ENCODE results near the gene AMIGO1. TPM values are rescaled to one million over a fixed set of nuclear protein-coding genes. Genes with fewer than 3 reads are reported as not detected.

AMIGO1 gene
- total RNA-seq, 1 donor from 2014 or later, result 3.0 TPM

DNA sequence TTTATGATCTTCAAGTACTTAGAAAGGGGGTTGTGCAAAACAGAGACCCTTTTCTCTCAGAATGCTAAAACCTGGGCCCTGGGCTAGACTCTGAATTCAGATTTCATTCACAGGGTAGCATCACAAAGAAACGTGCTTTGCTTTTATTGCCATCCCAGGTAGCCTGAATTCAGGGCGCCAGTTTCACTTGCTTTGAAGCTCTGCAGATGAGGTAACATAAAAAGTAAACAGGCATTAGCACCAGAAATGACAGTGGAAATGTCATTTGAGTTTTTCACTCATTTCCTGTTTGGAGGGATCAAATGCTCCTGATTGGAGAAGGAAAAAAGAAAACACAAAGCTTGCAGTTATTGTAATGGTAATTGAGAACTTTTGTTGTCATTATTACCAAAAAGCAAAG is 40.6 kb downstream of the AMIGO1 start:
- H3K27me3 ChIP-seq (ENCODE audit: control insufficient read depth, insufficient read depth, low read length), result peaks cover 48% of the 10 kb centered on the region
- no peaks in the 10 kb centered on the region for H3K36me3 ChIP-seq (ENCODE audit: control insufficient read depth, insufficient read depth, low read length)
- DNase-seq (ENCODE audit: low read depth), result no peak
- TF ChIP-seq CTCF (IDR thresholded peaks at IDR 0.05; ENCODE audit: insufficient read depth, low read length, poor library complexity, severe bottlenecking), result no peak
- no peak overlapping the region for H3K4me3 ChIP-seq (ENCODE audit: low read depth, low read length)

DNA sequence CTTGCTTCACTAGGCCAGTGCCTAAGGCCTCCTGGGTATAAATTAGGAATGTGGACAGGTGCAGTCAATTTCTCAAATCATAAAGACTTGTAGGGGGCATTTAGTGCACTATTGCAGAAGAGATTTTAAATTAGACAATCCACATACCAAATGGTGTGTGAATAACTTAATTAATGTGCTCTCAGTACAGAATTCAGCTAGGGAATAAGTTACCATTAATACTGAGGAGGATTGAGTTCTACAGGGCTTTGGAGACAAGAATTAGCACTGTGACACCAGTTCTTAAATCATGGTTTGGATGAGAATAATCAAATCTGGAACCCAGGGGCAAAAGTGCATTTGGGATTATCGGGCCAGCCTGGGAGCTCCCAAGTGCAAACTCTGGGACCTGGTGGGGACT is 41.5 kb downstream of the AMIGO1 start:
- DNase-seq (ENCODE audit: low read depth), result no peak
- TF ChIP-seq CTCF (IDR thresholded peaks at IDR 0.05; ENCODE audit: insufficient read depth, low read length, poor library complexity, severe bottlenecking), result no peak
- peaks cover 46% of the 10 kb centered on the region for H3K27me3 ChIP-seq (ENCODE audit: control insufficient read depth, insufficient read depth, low read length)
- no peak overlapping the region for H3K4me3 ChIP-seq (ENCODE audit: low read depth, low read length)
- H3K36me3 ChIP-seq (ENCODE audit: control insufficient read depth, insufficient read depth, low read length), result no peaks in the 10 kb centered on the region

DNA sequence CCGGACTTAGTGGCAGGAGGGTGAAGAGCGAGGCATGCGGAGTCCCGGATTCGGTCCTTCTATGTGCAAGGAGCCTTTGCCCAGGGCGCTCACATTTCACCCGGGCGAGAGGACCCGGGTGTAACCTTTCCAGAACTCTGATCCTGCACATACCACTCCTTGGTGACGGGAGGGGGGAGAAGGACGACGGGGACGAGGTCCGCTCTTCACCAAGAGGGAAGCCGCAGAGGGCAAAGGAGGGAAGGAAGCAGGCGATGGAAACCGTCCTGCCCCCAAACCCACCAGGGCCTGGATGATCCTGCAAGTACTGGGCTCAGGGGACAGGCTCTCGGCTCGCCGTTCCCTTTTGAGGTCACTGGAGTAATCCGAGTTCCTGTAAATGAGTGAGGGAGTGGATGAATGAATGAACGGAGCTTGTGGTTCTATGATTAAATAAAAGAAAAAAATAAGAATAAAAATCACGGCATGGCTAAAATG is 42.2 kb downstream of the AMIGO1 start:
- DNase-seq (ENCODE audit: low read depth), result no peak
- H3K4me3 ChIP-seq (ENCODE audit: low read depth, low read length), result no peak overlapping the region
- H3K36me3 ChIP-seq (ENCODE audit: control insufficient read depth, insufficient read depth, low read length), result no peaks in the 10 kb centered on the region
- TF ChIP-seq CTCF (IDR thresholded peaks at IDR 0.05; ENCODE audit: insufficient read depth, low read length, poor library complexity, severe bottlenecking), result no peak
- H3K27me3 ChIP-seq (ENCODE audit: control insufficient read depth, insufficient read depth, low read length), result peaks cover 46% of the 10 kb centered on the region

DNA sequence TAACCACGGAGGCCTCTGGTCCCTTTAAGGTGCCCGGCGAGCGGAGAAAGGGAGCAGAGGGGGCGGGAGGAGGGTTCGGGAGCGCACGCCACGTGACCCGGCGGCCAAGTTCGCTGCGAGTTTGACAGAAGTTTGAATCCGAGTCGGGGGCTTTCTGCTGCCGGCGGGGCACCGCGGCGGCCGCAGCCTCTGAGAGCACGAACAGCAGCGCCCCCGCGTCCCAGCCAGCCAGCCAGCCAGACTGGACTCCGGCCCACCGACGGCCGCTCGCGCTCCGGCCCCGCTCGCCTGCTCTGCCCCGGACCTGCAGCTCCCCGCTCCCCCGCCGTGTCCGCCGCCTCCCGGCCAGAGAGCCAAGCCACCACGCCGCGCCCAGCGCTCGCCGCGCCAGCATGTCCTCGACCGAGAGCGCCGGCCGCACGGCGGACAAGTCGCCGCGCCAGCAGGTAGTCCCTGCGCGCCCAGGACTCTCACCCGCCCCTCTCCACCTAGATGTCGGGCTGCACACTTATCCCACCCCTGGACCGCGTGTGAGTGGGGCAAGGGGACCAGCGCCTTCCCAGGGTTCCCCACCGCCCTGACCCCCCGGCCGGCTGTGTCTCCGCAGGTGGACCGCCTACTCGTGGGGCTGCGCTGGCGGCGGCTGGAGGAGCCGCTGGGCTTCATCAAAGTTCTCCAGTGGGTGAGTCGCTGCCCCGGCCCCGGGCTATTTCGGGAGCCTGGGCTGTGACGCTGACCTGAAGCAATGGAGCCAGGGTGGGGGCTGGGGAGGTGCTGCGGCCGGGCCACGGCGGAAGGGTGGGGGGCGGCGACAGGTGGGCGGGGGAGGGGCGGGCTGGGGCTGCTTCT is 42.9 kb downstream of the AMIGO1 start, which contains the start of gene SYPL2:
TSS of gene SYPL2 (plus strand) at position 95 of the 849 bp plus-strand sequence. CDS start at position 393, 298 bp downstream.
- no peak for DNase-seq (ENCODE audit: low read depth)
- Histone ChIP-seq H3K4me3 (ENCODE audit: low read depth, low read length) (peak within 1 kb of the TSS; percentile 47), H3K36me3 (ENCODE audit: control insufficient read depth, insufficient read depth, low read length) (no peaks in the 10 kb centered on the region), H3K27me3 (ENCODE audit: control insufficient read depth, insufficient read depth, low read length) (peaks cover 46% of the 10 kb centered on the region)
- no peak for TF ChIP-seq CTCF (IDR thresholded peaks at IDR 0.05; ENCODE audit: insufficient read depth, low read length, poor library complexity, severe bottlenecking)

- no peak for TF ChIP-seq CTCF (IDR thresholded peaks at IDR 0.05; ENCODE audit: insufficient read depth, low read length, poor library complexity, severe bottlenecking)
- DNase-seq (ENCODE audit: low read depth), result no peak
- Histone ChIP-seq H3K36me3 (ENCODE audit: control insufficient read depth, insufficient read depth, low read length) (no peaks in the 10 kb centered on the region), H3K27me3 (ENCODE audit: control insufficient read depth, insufficient read depth, low read length) (peaks cover 46% of the 10 kb centered on the region), H3K4me3 (ENCODE audit: low read depth, low read length) (peak overlapping the region; percentile 47)
Observed at GRCh38 chr1:109466125-109466451, 43.4 kb downstream of the AMIGO1 start.
